C4-2B (cell line): ENCODE results near the gene CAMK2N1.

Source experiments
- H3K27ac ChIP-seq: fragments of 450-650 bp; 2 replicates; pipeline ENCODE4 v1.5.1; 2017
- CTCF ChIP-seq: fragments of 450-650 bp; conservative IDR thresholded peaks from 2 replicates; pipeline ENCODE4 v1.5.1; 2017; ENCODE audit warnings: mild to moderate bottlenecking
- ZFX ChIP-seq: fragments of 450-650 bp; IDR thresholded peaks from 2 replicates; pipeline ENCODE4 v1.6.1; 2017

The CAMK2N1 gene

GRCh38 chr1:20448671-20449071 is 37.3 kb downstream of the CAMK2N1 start:
- no peak for TF ChIP-seq CTCF
- TF ChIP-seq ZFX, result no peak

GRCh38 chr1:20447794-20448193 is 38.2 kb downstream of the CAMK2N1 start:
- no peak overlapping the region for H3K27ac ChIP-seq
- TF ChIP-seq ZFX, result no peak
- TF ChIP-seq CTCF, result no peak

More at GRCh38 chr1:20448671-20449071, 37.3 kb downstream of the CAMK2N1 start:
- H3K27ac ChIP-seq, result no peak overlapping the region

GRCh38 chr1:20446796-20447195 is 39.2 kb downstream of the CAMK2N1 start:
- TF ChIP-seq CTCF (no peak), ZFX (no peak)

GRCh38 chr1:20445956-20446355 is 40.1 kb downstream of the CAMK2N1 start:
- TF ChIP-seq ZFX (no peak), CTCF (no peak)
- no peak overlapping the region for H3K27ac ChIP-seq

More at GRCh38 chr1:20446796-20447195, 39.2 kb downstream of the CAMK2N1 start:
- no peak overlapping the region for H3K27ac ChIP-seq

- H3K27ac ChIP-seq, result no peak overlapping the region
- TF ChIP-seq ZFX, result no peak
- TF ChIP-seq CTCF, result no peak
Observed at GRCh38 chr1:20443703-20444586, 42.1 kb downstream of the CAMK2N1 start.

- TF ChIP-seq CTCF (no peak), ZFX (no peak)
- H3K27ac ChIP-seq, result no peak overlapping the region
Observed at GRCh38 chr1:20442920-20443625, 42.9 kb downstream of the CAMK2N1 start.

GRCh38 chr1:20440785-20441200 is 45.2 kb downstream of the CAMK2N1 start:
- no peak overlapping the region for H3K27ac ChIP-seq
- TF ChIP-seq CTCF (no peak), ZFX (no peak)
